HepG2 (cell line): ENCODE measurements around the gene MYL6. TPM values are rescaled to one million over a fixed set of nuclear protein-coding genes. Genes with fewer than 3 reads are reported as not detected.

Experiments
- ATF4 ChIP-seq, 2 experiments: fragments of 450-650 bp in 1 of 2; sonication (generic) in 1 of 2; formaldehyde crosslinking; IDR thresholded peaks; 2 replicates each; pipeline versions ENCODE4 v1.5.0 to v1.8.0; 2020 to 2022; ENCODE audit warnings: mild to moderate bottlenecking in 1 of 2, missing genetic modification reagents in 1 of 2
- BRD4 ChIP-seq: sonication (generic); formaldehyde crosslinking; IDR thresholded peaks from 2 replicates; pipeline ENCODE4 v1.4.0; 2020; ENCODE audit warnings: missing genetic modification reagents
- FOXC1 ChIP-seq: sonication (generic); formaldehyde crosslinking; IDR thresholded peaks from 2 replicates; pipeline ENCODE4 v1.8.0; 2022; ENCODE audit warnings: mild to moderate bottlenecking, missing genetic modification reagents, borderline replicate concordance
- FOXJ3 ChIP-seq: sonication (generic); formaldehyde crosslinking; IDR thresholded peaks from 2 replicates; pipeline ENCODE4 v1.4.0; 2020; ENCODE audit warnings: missing genetic modification reagents, mild to moderate bottlenecking, borderline replicate concordance
- MXI1 ChIP-seq: IDR thresholded peaks from 3 replicates; pipeline ENCODE4 v1.6.1; 2012; ENCODE audit warnings: low read depth, low read length, inconsistent platforms, borderline replicate concordance
- PAWR ChIP-seq: sonication (generic); formaldehyde crosslinking; IDR thresholded peaks from 2 replicates; pipeline ENCODE4 v1.4.0; 2020; ENCODE audit warnings: missing genetic modification reagents, mild to moderate bottlenecking, borderline replicate concordance
- PCBP1 ChIP-seq: fragments of 200-400 bp; formaldehyde crosslinking; IDR thresholded peaks from 2 replicates; pipeline ENCODE4 v1.6.1; 2017; ENCODE audit warnings: mild to moderate bottlenecking, low read depth, low read length, borderline replicate concordance
- PLRG1 ChIP-seq: fragments of 450-650 bp; conservative IDR thresholded peaks from 2 replicates; pipeline ENCODE4 v1.6.1; 2016
- RFX5 ChIP-seq: IDR thresholded peaks from 2 replicates; pipeline ENCODE4 v1.6.1; 2011; ENCODE audit warnings: low read depth, low read length, improper control_type of control experiment
- SCMH1 ChIP-seq: sonication (generic); formaldehyde crosslinking; IDR thresholded peaks from 2 replicates; pipeline ENCODE4 v1.9.0; 2021; ENCODE audit warnings: missing genetic modification reagents, mild to moderate bottlenecking, borderline replicate concordance
- ZNF205 ChIP-seq: IDR thresholded peaks from 2 replicates; pipeline ENCODE4 v1.6.1; 2018; ENCODE audit warnings: missing biosample characterization, missing genetic modification reagents
- ZNF207 ChIP-seq: fragments of 450-650 bp; IDR thresholded peaks from 2 replicates; pipeline ENCODE4 v1.6.1; 2016; ENCODE audit warnings: antibody characterized with exemption, borderline replicate concordance
- ZNF276 ChIP-seq: sonication (generic); formaldehyde crosslinking; IDR thresholded peaks from 2 replicates; pipeline ENCODE4 v1.4.0; 2020; ENCODE audit warnings: mild to moderate bottlenecking, low read depth, missing genetic modification reagents
- ZNF3 ChIP-seq: IDR thresholded peaks from 2 replicates; pipeline ENCODE4 v1.7.0; 2017; ENCODE audit warnings: inconsistent platforms
- ZNF574 ChIP-seq: sonication (generic); formaldehyde crosslinking; IDR thresholded peaks from 2 replicates; pipeline ENCODE4 v1.4.0; 2020; ENCODE audit warnings: missing genetic modification reagents
- ZNF607 ChIP-seq: sonication (generic); formaldehyde crosslinking; IDR thresholded peaks from 2 replicates; pipeline ENCODE4 v1.5.1; 2020; ENCODE audit warnings: missing genetic modification reagents, mild to moderate bottlenecking, borderline replicate concordance
- ZNF660 ChIP-seq: sonication (generic); formaldehyde crosslinking; IDR thresholded peaks from 2 replicates; pipeline ENCODE4 v1.5.1; 2020; ENCODE audit warnings: mild to moderate bottlenecking, low read depth, missing genetic modification reagents, borderline replicate concordance
- ZNF772 ChIP-seq: sonication (generic); formaldehyde crosslinking; IDR thresholded peaks from 2 replicates; pipeline ENCODE4 v1.5.0; 2020; ENCODE audit warnings: mild to moderate bottlenecking, missing genetic modification reagents
- ZNF879 ChIP-seq: sonication (generic); formaldehyde crosslinking; IDR thresholded peaks from 2 replicates; pipeline ENCODE4 v1.8.1; 2023; ENCODE audit warnings: missing genetic modification reagents
- ZUFSP ChIP-seq: sonication (generic); formaldehyde crosslinking; IDR thresholded peaks from 2 replicates; pipeline ENCODE4 v1.9.0; 2021; ENCODE audit warnings: missing genetic modification reagents, mild to moderate bottlenecking, borderline replicate concordance
- polyA plus RNA-seq, 8 experiments: library from polyadenylated mRNA; depleted of rRNA in 3 of 8; stranded (reverse) in 7 of 8; unstranded in 1 of 8; fragments of >200 nt; fragmentation: Illumina TruSeq in 4 of 8; extraction: Trizol in 4 of 8; gene quantifications; 2 replicates each; pipeline versions ENCODE4 v1.2.1 to v1.2.3, GENCODE V29; 2011 to 2016; ENCODE audit warnings: low read depth in 4 of 8, missing spikeins in 1 of 8, mixed read lengths in 1 of 8; ENCODE audit not compliant: insufficient read depth in 1 of 8
- total RNA-seq, 5 experiments: library from RNA; depleted of rRNA; stranded (reverse); fragments of >200 nt; fragmentation: Illumina TruSeq; extraction: Trizol; gene quantifications; 2 replicates each; pipeline ENCODE4 v1.2.3, GENCODE V29; 2016; ENCODE audit warnings: low read depth in 1 of 5

MYL6 gene
- total and polyA plus RNA-seq, 2 of the 13 experiments (the other 11 are each of a cell fraction or from before 2014, with no cell fraction given) = 1,127 to 1,192 TPM

GRCh38 chr12:56117778-56118687, 40.1 kb upstream of the MYL6 start, which contains the start of gene ZC3H10 (continued):
- no peak for TF ChIP-seq ZNF879
- TF ChIP-seq FOXC1 (CRISPR knock-in tag) = peak; percentile 88; the same call in 1 of the 2 replicates
- TF ChIP-seq ZNF660 (CRISPR knock-in tag) = no peak
- TF ChIP-seq RFX5 = peak; percentile 59
- peak; percentile 92 for TF ChIP-seq ZNF772 (CRISPR knock-in tag)
- TF ChIP-seq ZNF607 (CRISPR knock-in tag) = no peak; the same call in 1 of the 2 replicates
- no peak for TF ChIP-seq PLRG1
- TF ChIP-seq PCBP1 = peak; percentile 60; the same call in 1 of the 2 replicates
- TF ChIP-seq FOXJ3 (CRISPR knock-in tag) = 0 out of 2 replicates have a peak, but pooled peaks have one; percentile 13
- no peak for TF ChIP-seq PAWR (CRISPR knock-in tag)
- peak in 1 of 2 experiments; percentile 57; a peak in 1 of 4 replicates for TF ChIP-seq ATF4 (CRISPR knock-in tag; IDR thresholded peaks at IDR 0.05)
- no peak for TF ChIP-seq ZNF207
- TF ChIP-seq ZNF3 (CRISPR knock-in tag) = no peak
- TF ChIP-seq BRD4 (CRISPR knock-in tag) = peak; percentile 33; the same call in 1 of the 2 replicates
- TF ChIP-seq ZNF205 = peak; percentile 55; the same call in 1 of the 2 replicates
- peak; percentile 100 for TF ChIP-seq ZNF574 (CRISPR knock-in tag)
- TF ChIP-seq ZNF276 = 0 out of 2 replicates have a peak, but pooled peaks have one; percentile 73
- peak; percentile 100 for TF ChIP-seq MXI1
- no peak for TF ChIP-seq ZUFSP (CRISPR knock-in tag)
- TF ChIP-seq SCMH1 (CRISPR knock-in tag) = no peak
